Neural crest cell (in vitro differentiated cells): ENCODE data around the gene WDFY3. TPM values are rescaled to one million over a fixed set of nuclear protein-coding genes. Genes with fewer than 3 reads are reported as not detected.

Source experiments
- DNase-seq: peaks from one replicate; pipeline ENCODE4 v3.0.0; 2021; ENCODE audit warnings: low read depth, mixed read lengths, low spot score
- H3K27ac Mint-ChIP-seq: one replicate; pipeline ENCODE4 v1.8.0; 2021; ENCODE audit warnings: mild to moderate bottlenecking, mixed read lengths; ENCODE audit not compliant: unreplicated experiment
- H3K27me3 Mint-ChIP-seq: 2 replicates; pipeline ENCODE4 v1.8.0; 2021; ENCODE audit warnings: low read depth, mild to moderate bottlenecking, mixed read lengths
- H3K36me3 Mint-ChIP-seq: 2 replicates; pipeline ENCODE4 v1.8.0; 2021; ENCODE audit warnings: low read depth, mild to moderate bottlenecking, mixed read lengths
- H3K4me1 Mint-ChIP-seq: 2 replicates; pipeline ENCODE4 v1.8.0; 2021; ENCODE audit warnings: mixed read lengths
- H3K4me3 Mint-ChIP-seq: one replicate; pipeline ENCODE4 v1.8.0; 2021; ENCODE audit warnings: mild to moderate bottlenecking, mixed read lengths
- H3K9me3 Mint-ChIP-seq: 2 replicates; pipeline ENCODE4 v1.8.0; 2021; ENCODE audit warnings: mixed read lengths
- total RNA-seq: library from RNA; stranded (reverse); gene quantifications from 2 replicates; pipeline ENCODE4 v1.2.1, GENCODE V29; 2021
- TF ChIP-seq, protein P1 (sequence below): fragments of 200-600 bp; sonication (generic); conservative IDR thresholded peaks from 2 replicates; pipeline ENCODE4 v1.5.0; 2021; ENCODE audit warnings: antibody characterized with exemption, mild to moderate bottlenecking

Gene WDFY3
- total RNA-seq, 1 donor from 2014 or later: 53.5 TPM

DNA sequence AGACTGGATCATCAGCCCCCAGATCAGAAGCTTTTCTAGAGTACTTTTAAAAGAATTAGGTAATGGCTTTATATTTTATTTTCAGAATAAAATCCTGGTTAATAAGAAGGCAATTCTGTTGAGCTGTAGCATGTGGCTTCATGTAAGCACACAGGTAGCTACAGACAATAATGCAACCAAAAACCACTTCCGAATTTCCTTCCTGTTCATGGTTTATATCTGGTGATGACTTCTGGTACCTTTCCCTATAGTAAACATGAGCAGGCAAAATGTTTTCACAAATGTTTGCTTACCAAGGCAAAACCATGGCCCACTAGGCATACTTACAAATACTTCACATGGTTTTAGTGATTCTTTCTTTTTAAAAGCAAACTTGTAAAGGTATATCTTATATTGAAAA is 239.0 kb downstream of the WDFY3 start:
- H3K36me3 Mint-ChIP-seq: peaks cover 11% of the 10 kb centered on the region
- no peak overlapping the region for H3K4me3 Mint-ChIP-seq
- no peaks in the 10 kb centered on the region for H3K9me3 Mint-ChIP-seq
- H3K4me1 Mint-ChIP-seq: no peaks in the 10 kb centered on the region
- DNase-seq: no peak
- no peak overlapping the region for H3K27ac Mint-ChIP-seq
- no peaks in the 10 kb centered on the region for H3K27me3 Mint-ChIP-seq
- TF ChIP-seq, protein P1, sequence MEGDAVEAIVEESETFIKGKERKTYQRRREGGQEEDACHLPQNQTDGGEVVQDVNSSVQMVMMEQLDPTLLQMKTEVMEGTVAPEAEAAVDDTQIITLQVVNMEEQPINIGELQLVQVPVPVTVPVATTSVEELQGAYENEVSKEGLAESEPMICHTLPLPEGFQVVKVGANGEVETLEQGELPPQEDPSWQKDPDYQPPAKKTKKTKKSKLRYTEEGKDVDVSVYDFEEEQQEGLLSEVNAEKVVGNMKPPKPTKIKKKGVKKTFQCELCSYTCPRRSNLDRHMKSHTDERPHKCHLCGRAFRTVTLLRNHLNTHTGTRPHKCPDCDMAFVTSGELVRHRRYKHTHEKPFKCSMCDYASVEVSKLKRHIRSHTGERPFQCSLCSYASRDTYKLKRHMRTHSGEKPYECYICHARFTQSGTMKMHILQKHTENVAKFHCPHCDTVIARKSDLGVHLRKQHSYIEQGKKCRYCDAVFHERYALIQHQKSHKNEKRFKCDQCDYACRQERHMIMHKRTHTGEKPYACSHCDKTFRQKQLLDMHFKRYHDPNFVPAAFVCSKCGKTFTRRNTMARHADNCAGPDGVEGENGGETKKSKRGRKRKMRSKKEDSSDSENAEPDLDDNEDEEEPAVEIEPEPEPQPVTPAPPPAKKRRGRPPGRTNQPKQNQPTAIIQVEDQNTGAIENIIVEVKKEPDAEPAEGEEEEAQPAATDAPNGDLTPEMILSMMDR: no peak

DNA sequence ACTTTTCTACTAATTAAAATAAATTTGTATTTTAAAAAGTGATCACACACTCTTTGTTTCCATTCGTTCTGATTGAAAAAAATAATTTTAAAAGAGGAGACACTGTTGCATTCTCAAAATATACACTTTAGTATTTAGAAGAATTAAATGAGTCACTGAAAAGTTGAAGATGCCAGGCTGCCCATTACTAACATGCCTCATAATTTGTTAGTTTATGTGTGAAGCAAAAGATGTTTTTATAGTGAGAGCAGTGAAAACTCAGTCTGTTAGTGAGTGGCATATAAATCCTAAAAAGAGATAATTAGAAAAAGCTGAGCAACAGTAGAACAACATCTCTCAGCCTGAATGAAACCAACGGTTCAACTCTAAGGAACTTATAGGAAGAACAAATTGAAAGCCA is 240.1 kb downstream of the WDFY3 start:
- peaks cover 12% of the 10 kb centered on the region for H3K36me3 Mint-ChIP-seq
- H3K4me1 Mint-ChIP-seq: no peaks in the 10 kb centered on the region
- H3K9me3 Mint-ChIP-seq: no peaks in the 10 kb centered on the region
- TF ChIP-seq, protein P1: no peak
- no peak for DNase-seq
- H3K4me3 Mint-ChIP-seq: no peak overlapping the region
- no peak overlapping the region for H3K27ac Mint-ChIP-seq
- H3K27me3 Mint-ChIP-seq: no peaks in the 10 kb centered on the region

DNA sequence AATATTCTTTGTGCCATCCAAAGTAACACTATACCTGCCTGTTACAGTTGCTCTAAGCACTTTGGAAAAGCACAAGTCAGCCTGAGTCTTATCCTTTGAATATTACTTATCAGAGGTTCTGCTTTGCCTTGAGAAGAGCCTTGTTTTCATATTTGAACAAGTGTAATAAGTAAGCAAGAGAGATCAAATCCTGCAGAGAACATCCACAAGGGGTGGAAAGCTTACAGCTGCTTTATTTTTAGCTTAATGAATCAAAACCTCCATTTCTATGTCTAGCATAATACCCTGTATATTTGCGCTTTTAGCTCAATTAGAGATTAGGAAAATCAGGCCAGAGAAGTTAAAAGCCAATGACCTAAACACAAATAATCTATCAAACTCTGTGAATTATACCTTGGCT is 243.8 kb downstream of the WDFY3 start:
- H3K27ac Mint-ChIP-seq: no peak overlapping the region

DNA sequence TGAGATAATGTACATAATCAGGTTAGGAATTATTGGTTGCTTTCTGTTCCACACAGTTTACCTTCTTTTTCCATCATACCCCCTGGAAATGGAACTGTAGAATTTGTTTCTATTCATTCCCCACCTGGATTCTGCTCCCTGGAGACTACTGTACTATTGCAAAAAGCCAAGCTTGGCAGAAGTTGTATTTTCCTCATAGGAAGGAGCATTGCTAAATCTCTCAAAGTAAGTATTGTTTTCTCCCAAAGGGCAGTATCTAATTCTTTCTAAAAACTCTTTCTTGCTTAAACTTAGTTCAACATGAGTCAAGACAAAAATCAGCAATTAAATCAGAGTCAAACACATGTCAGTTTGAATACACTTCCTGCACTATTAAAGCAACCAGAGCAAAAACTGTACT is 247.4 kb downstream of the WDFY3 start:
- TF ChIP-seq, protein P1: no peak
- H3K27ac Mint-ChIP-seq: no peak overlapping the region
- no peak overlapping the region for H3K4me3 Mint-ChIP-seq
- no peaks in the 10 kb centered on the region for H3K9me3 Mint-ChIP-seq
- no peak for DNase-seq
- peaks cover 3% of the 10 kb centered on the region for H3K4me1 Mint-ChIP-seq
- no peaks in the 10 kb centered on the region for H3K27me3 Mint-ChIP-seq
- H3K36me3 Mint-ChIP-seq: peaks cover 33% of the 10 kb centered on the region

More for the DNA sequence above, 243.8 kb downstream of the WDFY3 start:
- Mint-ChIP-seq H3K36me3 (peaks cover 32% of the 10 kb centered on the region), H3K4me3 (no peak overlapping the region), H3K9me3 (no peaks in the 10 kb centered on the region), H3K27me3 (no peaks in the 10 kb centered on the region), H3K4me1 (peaks cover 3% of the 10 kb centered on the region)
- no peak for DNase-seq
- TF ChIP-seq, protein P1: no peak

DNA sequence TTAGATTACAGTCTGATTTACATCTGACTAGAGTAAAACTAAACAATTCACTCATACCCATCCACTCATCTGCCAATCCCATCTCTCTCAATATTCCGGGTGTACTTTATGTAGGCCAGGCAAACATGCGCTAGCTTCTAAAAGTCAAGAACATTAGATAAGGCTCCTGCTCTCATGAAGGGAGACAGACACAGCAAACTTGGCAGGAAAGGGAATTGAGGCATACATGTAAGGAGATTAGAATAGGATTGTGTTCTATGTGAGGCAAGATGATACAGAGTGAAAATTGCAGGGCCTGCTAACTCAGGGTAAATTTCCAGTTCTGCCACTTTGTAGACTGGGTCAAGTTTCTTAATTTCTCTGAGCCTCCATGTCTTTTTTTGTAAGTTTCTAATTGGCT is 247.8 kb downstream of the WDFY3 start:
- H3K9me3 Mint-ChIP-seq: no peaks in the 10 kb centered on the region
- DNase-seq: no peak
- H3K27me3 Mint-ChIP-seq: no peaks in the 10 kb centered on the region
- H3K4me1 Mint-ChIP-seq: peaks cover 3% of the 10 kb centered on the region
- no peak overlapping the region for H3K4me3 Mint-ChIP-seq
- H3K27ac Mint-ChIP-seq: no peak overlapping the region
- TF ChIP-seq, protein P1: no peak
- peaks cover 33% of the 10 kb centered on the region for H3K36me3 Mint-ChIP-seq

DNA sequence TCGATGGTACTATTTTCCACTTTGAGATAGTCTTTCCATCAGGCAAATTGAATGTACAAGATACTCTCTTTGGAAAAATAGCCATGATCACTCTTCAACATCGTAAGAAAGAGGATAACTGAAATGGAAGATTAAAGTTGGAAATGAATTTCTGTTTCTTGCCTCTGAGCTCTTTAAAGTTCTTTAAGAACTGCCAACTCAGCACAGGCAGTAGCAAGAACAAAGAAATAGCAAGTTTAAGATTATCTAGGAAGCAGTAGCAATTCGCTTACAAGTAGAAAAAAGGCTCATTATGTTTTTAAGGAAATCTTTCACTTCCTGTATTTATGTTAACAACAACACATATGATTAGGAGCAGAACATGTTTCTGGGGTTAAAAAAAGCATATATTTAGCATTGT is 255.9 kb downstream of the WDFY3 start:
- TF ChIP-seq, protein P1: no peak
- H3K27ac Mint-ChIP-seq: no peak overlapping the region
- H3K27me3 Mint-ChIP-seq: no peaks in the 10 kb centered on the region
- H3K4me1 Mint-ChIP-seq: no peaks in the 10 kb centered on the region
- DNase-seq: no peak
- H3K4me3 Mint-ChIP-seq: no peak overlapping the region
- H3K9me3 Mint-ChIP-seq: peaks cover 3% of the 10 kb centered on the region
- H3K36me3 Mint-ChIP-seq: peaks cover 35% of the 10 kb centered on the region
